GM12872 (cell line): Measurements from ENCODE around the gene CCDC91.

Source experiments
- TF ChIP-seq, protein P1 (sequence below): IDR thresholded peaks from 3 replicates; pipeline ENCODE4 v1.5.1; 2011; ENCODE audit warnings: low read depth, mild to moderate bottlenecking, low read length, moderate library complexity; ENCODE audit not compliant: insufficient read depth

CCDC91 gene

DNA sequence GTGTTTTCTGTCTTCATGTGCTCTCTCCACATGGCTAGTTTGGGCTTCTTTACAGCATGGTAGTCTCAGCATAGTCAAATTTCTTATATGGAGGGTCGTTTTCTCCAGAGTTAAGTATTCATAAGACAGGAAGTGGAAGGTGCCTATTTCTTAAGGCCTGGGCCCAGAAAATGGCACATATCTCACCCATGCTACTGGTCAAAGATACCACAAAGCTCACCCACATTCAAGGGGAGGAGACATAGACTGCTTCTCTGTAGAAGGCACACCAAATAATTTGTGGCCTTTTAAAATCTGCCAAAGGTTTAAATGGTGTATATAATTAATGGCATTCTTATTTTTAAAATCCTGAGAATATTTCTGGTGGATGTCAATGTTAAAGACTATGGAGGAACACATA lies 44.8 kb downstream of the CCDC91 start:
- TF ChIP-seq, protein P1, sequence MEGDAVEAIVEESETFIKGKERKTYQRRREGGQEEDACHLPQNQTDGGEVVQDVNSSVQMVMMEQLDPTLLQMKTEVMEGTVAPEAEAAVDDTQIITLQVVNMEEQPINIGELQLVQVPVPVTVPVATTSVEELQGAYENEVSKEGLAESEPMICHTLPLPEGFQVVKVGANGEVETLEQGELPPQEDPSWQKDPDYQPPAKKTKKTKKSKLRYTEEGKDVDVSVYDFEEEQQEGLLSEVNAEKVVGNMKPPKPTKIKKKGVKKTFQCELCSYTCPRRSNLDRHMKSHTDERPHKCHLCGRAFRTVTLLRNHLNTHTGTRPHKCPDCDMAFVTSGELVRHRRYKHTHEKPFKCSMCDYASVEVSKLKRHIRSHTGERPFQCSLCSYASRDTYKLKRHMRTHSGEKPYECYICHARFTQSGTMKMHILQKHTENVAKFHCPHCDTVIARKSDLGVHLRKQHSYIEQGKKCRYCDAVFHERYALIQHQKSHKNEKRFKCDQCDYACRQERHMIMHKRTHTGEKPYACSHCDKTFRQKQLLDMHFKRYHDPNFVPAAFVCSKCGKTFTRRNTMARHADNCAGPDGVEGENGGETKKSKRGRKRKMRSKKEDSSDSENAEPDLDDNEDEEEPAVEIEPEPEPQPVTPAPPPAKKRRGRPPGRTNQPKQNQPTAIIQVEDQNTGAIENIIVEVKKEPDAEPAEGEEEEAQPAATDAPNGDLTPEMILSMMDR, result no peak

DNA sequence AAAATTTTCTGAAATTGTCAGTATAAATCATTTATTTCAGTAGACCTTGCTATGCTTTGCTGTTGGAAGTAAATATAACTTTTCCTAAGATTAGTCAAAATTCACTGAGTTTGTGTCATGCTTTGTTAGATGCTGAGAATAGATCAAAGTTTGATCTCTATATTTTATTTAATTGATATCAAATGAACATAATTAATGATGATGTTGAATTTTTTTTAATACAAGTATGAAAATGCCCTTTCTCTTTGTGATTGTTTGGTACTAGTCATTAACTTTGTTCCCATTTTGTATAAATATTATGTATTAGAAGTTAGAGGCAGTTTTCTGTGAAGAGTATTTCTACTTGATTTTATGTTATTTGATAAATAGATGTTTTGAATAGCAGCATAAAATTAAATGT lies 45.7 kb downstream of the CCDC91 start:
- TF ChIP-seq, protein P1, result no peak

DNA sequence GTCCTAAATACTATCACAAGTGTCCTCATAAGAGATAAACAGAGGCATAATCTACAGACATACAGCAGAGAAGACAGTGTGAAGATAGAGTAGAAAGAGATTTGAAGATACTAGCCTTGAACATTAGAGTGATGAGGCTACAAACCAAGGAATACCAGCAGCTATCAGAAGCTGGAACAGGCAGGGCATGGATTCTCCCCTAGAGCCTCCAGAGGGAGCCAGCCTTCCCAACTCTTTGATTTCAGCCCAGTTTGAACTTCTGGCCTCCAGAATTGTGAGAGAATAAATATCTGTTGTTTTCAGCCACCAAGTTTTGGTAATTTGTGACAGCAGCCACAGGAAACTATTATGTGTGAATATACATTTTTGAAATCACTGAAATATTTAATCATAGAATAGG lies 47.2 kb downstream of the CCDC91 start:
- TF ChIP-seq, protein P1, result no peak

DNA sequence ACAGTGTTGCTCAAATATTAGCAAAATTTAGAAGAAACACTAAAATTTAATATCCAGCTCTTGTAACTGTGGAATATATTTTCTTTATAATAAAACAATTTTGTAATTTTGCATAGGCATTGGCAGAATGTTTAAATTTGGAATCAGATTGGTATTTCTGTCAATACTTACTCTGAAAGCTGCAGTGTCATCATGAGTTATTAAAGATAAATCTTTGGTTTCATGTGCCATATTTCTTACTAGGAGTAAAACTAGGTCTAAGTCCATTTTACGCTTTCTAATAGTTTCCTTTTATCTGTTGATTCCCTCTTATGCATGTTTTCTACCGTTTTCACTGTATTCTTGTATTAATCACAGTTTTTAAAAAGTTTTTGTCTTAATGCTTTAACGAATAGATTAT lies 49.7 kb downstream of the CCDC91 start:
- TF ChIP-seq, protein P1, result no peak

DNA sequence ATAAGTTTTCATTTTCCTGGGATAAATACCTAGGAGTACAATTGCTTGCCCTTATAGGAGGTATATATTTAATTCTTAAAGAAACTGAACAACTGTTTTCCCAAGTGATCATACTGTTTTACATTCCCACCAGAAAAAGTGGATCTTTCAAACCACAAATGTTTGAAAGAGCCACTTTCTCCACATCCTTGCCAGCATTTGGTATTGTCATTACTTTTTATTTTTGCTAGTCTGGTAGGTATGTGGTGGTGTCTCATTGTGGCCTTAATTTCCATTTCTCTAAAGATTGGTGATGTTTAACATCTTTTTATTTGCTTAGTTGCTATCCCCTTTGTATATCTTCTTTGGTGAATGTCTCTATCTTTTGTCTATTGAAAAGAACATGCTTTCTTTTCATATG lies 50.6 kb downstream of the CCDC91 start:
- TF ChIP-seq, protein P1, result no peak

DNA sequence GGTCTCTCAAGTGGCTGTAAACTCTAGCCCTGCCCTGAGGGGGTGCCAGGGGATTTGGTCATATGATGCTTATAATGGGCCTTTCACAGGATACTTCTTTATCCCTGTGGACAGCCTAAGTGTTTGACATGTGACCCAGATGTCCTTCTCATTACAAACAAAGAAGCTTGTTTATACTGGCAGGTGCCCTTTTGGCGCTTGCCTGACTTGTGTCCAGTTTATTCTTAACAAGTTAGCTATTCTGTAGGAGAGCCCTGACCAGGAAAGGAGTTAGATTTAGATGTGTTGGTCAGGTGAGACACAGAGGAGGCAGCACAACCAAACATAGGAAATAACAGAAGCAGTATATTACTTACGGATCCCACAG lies 51.9 kb downstream of the CCDC91 start:
- TF ChIP-seq, protein P1, result no peak

DNA sequence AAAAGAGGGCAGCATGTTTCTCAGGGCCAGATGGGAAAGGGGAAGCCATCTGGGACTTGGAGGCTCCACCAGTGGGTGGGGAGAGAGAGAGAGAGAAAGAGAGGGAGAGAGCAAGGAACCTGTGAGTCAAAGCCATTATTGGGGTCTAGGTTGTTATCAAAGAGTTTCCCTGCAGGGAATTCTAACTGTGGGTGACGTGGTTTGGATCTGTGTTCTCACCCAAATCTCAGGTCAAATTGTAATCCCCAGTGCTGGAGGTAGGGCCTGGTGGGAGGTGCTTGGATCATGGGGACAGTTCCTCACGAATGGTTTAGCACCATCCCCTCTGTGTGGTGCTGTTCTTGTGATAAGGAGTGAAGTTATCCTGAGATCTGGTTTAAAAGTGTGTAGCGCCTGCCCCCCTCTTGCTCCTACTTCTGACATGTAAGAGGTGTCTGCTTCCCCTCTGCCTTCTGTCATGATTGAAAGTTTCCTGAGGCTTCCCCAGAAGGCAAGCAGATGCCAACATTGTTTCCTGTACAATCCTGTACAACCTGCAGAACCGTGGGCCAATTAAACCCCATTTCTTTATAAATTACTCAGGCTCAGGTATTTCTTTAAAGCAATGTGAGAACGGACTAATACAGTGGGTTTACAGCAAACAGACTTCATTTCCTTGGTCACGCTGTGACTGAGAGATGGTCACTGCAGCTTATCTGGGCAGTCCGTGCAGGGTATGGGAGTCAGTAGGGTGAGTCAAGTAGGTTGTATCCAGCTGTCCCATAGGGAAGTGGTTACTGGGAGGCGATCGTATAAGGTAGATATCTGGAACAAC lies 52.4 kb downstream of the CCDC91 start:
- TF ChIP-seq, protein P1, result no peak

DNA sequence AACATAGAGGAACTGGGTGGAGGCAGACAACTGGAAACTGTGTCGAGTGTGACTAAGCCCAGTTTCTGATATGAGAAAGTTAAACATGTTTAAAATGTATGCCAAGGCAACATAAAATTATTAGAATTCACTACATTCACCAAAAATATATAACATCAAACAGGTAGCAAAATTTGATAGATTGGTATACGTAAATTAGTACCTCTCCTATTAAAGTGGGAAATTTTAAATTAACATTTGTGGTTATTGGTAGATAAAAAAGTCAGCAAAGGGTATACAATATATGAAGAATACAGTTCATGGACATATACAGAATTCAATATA lies 53.0 kb downstream of the CCDC91 start:
- TF ChIP-seq, protein P1, result no peak
